Activated gamma-delta T cell treated with Interleukin-2 at 50 U/mL for 16 hours (primary cell): ENCODE data around the gene FLT3.
"Not testable (repeated sequence)": the region's sequence is repeated elsewhere in the genome, so short reads cannot be mapped to it uniquely, and the experiment has no call there.

Source experiments
- DNase-seq: peaks from one replicate; pipeline ENCODE4 v3.0.0-alpha.2; 2020

Gene FLT3

DNA sequence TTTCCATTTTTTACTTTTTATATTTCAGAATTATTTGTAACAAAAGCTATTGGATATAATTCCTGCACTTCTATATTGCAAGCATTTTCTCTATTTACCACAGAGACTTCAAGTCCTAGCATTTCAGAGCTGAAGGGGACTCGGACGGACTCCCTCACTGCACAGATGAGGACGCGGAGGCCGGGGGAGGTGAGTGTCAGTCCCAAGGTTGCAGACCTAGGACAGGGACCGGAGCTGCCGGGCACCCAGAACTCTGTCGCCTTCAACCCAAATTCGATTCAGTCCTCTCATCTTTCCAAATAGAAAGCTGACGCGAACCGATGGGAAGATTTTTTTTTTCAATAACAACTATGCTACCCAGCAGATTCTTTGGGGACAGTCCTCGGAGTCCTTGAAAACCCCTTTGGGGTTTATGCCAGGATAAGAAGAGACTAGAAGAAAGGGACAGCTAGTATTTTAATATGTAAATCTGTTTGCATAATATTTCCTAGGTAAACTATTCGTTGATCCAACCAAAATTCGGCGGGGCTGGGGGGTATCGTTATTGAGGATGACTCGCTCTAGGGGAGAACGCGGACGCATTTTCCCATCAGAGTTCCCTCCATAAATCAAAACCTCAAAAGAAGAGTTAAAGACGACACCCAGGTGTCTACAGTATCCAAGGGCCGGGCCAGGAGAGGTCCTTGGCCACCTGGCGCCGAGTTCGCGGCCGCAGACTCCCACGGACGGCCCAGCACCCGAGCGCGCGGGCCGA, 803 bp downstream of the FLT3 start:
- DNase-seq, result no peak

DNA sequence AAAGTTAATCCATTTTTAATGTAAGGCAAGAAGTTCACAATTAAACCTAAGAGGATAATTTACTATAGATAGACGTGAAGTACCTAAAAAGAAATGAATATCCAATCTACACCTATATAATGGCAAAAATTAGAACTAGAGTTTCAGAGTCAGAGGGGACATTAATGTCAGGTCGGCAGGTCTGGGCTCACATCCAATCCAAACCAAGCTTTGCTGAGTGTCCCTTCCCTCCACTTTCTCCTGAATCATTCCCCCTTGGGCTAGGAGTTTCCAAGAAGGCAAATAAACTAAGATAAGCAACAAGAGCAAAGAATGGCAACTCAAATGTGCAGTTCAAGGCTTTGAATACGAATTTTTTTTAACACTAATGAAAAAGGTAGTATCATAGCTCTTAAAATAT, 2.9 kb downstream of the FLT3 start:
- DNase-seq, result no peak

DNA sequence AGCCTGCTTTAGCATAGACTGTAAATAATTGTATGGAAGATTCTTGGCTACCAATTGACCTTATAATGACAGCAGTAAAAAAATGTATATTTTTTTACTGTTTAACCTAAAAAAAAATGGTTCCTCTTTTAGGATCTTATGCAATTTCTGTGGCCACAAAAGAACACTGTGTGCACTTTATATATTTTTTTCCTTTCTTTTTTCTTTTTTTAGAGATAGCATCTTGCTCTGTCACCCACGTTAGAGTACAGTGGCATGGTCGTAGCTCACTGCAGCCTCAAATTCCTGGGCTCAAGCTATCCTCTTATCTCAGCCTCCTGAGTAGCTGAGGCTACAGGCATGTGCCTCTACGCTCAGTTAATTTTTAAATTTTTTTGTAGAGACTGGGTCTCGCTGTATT, 6.1 kb downstream of the FLT3 start:
- DNase-seq, result no peak

GRCh38 chr13:28093881-28094280, 6.5 kb downstream of the FLT3 start:
- DNase-seq, result no peak

- DNase-seq, result no peak
Measured at GRCh38 chr13:28092431-28092830, 7.9 kb downstream of the FLT3 start.

DNA sequence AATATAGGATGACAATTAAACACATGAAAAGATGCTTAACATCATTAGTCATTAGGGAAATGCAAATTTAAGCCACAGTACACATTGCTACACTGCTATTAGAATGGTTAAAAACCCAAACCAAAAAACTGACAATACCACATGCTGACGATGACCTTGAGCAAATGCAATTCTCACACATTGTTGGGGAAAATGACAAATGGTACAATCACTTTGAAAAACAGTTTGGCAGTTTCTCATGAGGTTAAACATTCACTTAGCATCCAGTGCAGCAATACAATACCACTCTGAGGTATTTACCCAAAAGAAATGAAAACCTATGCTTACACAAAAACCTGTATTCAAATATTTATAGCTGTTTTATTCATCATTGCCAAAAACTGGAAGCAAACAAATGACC, 11.3 kb downstream of the FLT3 start:
- no peak for DNase-seq

GRCh38 chr13:28077820-28078219, 22.6 kb downstream of the FLT3 start:
- DNase-seq, result not testable (repeated sequence)

- no peak for DNase-seq
Measured at GRCh38 chr13:28077231-28077630, 23.1 kb downstream of the FLT3 start.

DNA sequence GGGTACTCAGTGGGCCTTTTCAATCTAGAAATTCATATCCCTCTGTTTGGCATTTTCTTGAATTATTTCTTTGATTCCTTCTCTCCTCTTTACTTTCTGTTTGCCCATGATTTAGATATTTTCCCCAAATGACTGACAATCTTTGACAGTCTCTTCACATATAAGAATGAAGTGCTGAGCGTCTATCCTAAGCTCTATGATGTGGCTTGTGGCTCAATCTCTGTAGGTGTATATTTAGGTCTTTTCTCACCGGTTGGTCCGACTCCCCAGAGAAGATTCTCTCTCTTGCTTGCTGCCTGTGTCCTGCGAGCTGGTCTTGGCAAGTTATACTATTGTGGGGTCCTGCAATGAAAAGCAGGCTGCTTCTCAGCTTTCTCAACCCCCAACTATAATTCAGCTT, 29.0 kb downstream of the FLT3 start:
- no peak for DNase-seq

DNA sequence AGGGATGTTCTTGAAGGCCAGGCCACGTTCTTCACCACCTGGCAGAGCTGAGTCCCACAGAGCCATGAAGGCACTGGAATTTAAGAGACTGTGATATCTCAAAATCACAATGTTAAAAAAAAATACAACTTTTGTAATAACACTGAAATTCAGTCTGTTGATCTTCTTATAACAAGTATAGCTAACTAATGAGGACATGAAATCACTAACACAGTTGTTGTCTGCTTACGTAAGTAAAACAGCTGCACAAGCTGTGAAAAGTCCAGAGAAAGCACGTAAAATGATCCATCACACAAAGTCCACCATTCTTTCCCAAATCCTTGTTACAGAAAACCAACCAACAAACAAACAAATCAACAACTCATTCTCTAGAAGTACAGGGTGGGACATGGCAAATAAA, 32.9 kb downstream of the FLT3 start:
- no peak for DNase-seq

DNA sequence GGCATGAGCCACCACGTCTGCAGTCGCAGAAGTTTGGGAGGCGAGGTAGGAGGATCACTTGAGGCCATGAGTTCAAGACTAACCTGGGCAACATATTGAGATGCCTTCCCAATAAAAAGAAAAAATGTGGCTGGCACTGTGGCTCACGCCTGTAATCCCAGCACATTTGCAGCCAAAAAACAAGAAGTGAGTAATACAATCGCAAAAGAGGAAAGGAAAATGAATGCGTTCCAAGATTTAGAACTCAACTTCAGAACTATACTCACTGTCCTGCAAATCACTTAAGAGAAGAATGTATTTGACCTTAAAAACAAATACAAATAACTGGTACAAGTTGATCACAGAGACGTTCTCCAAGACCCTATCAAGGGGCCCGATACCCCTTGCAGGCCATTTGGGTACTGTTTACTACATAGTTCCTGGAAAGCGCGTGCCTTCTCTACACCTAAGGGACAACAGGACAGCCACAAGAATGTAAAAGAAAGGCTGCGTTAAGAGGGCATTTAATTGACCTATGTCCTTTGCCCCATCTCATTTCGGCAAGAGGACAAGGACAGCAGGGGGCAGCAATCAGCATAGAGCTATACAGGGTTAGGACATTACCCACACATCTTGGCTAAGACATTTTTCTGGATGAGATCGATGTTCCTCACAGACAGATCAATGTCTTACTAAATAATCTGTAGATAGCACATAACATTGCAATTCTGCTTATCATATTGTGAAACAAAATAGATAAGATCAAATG, 41.3 kb downstream of the FLT3 start:
- DNase-seq, result peak; percentile 39

- DNase-seq, result no peak
Measured at GRCh38 chr13:28056970-28057712, 43.2 kb downstream of the FLT3 start.

GRCh38 chr13:28056426-28056825, 44.0 kb downstream of the FLT3 start:
- DNase-seq, result no peak

DNA sequence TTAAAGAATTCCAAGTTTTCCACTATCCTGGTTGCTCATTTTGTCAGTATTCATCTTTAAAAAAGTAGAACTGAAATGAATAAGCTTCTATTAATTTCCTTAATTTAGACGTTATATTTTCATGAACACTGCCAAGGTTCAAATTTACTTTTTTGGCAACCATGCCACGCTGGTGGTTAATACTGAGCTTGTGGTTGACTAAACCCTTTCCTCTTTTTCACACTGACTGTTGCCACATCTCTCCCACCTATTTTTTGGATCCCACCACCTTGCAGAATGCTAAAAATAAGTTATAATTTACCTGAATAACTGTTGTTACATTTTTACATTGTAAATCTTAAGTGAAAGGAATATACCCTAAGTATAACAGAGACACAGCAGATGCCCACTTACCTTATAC, 45.0 kb downstream of the FLT3 start:
- DNase-seq, result no peak

GRCh38 chr13:28052945-28053344, 47.4 kb downstream of the FLT3 start:
- no peak for DNase-seq

DNA sequence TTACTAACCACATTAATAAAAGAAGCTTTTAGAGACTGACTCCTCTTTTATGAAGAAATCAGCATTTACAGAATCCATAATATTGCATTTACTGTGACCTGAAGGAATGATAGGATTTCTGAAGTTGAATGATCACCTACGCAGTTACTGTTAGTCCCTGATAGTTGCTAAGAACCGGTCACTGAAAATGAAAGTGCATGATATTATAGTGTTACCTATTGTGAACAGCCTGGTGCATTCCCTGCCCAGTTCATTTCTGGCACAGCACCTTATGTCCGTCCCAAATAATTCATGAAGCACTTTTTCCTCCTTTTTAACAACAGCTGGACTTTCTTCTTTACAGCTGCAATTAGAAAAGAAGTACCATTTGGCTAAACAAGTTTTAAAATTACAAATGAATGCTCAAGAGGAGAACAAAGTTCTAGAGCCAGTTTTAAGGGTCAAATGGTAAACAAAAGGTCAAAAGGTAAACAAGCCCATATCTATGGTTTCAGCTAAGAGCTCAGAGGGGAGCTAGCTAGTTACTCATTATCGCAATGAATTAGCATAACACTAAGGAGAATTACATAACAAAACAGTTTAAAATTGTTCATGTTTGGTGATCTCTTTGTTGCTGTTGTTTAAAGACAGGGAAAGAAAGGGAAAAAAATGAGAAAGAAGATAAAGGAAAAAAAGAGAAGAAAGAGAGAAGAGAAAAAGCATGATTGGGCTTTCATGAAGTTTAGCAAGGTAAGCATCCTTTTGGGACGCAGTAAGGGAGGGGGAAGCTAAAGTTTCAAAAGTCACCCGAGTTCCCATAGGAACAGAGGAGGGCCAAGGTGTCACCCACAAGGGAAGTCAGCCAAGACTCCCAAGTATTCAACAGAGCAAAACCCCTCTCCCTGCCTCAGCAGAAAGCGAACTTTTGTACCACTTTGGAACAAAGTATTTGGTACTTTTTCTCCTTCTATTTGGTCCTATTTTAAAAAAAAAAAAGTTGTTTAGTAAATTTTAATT, 50.2 kb downstream of the FLT3 start:
- no peak for DNase-seq

- no peak for DNase-seq
Measured at GRCh38 chr13:28049215-28049614, 51.2 kb downstream of the FLT3 start.

GRCh38 chr13:28048768-28049167, 51.6 kb downstream of the FLT3 start:
- DNase-seq, result no peak

DNA sequence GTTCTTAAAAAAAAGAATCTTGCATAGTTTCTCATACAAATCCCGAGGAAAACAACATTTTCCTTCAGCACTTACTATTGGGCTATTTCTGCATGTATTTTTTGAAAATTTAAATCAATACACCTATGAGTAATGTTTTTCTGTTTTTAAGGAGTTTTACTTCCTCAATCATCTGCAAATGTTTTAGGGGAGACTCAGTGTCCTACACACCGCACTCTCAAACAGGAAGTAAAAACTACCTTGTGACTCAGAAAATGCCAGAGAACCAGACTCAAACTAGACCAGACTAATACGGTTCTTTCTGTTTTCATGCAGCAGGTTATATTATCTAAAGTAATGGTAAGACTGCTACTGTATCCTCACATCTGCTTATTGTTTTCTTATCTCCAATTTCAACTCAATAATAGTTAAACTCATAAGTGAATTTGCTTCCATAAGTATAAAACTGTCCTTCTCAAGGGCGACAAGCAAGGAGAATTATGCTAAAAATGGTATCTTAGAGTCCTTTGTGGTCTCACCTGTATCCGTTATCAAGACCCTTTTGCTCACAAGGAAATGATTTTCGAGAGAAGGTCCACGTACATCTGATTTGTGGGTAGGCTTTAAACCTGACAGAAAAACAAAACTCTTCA, 52.5 kb downstream of the FLT3 start:
- DNase-seq, result no peak

DNA sequence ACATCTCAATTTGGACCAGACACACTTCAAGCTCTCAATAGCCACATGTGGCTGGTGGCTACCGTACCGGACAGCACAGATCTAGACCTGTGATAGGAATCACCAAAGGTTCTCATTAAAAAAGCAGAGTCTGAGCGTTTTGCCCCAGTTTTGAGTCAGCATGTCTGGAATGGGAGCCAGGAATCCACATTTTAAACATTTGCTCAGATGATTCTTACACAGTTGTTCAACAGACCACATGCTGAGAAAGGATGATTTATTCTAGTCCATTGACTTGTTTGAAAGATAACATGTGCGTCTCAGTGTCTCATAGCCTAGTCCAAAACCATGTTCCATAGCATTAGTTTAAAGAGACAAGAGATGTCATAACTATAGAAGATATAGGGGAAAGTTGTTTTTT, 53.4 kb downstream of the FLT3 start:
- no peak for DNase-seq

DNA sequence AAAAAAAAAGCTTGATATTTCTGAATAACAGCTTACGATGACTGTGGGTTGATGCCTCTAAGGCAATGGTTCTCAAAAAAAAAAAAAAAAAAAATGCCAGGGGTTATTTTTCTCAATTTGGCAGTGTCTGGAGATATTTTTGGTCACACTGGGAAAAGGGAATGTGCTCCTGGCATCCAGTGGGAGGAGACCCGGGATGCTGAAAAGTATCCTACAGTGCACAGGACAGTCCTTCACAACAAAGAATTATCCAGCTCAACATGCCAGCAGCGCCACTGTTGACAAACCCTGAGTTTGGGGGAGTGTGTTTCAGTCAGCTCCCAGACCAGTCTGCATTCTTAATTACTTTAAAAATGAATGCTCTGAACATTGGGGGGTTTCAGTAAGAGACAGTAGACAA, 54.5 kb downstream of the FLT3 start:
- DNase-seq, result no peak

GRCh38 chr13:28044608-28045007, 55.8 kb downstream of the FLT3 start:
- no peak for DNase-seq
